Esophagus (tissue), 2 donors: ENCODE measurements around the gene EHD2. TPM values are rescaled to one million over a fixed set of nuclear protein-coding genes. Genes with fewer than 3 reads are reported as not detected.
"Not testable (repeated sequence)": the region's sequence is repeated elsewhere in the genome, so short reads cannot be mapped to it uniquely, and the experiment has no call there.

Experiments
- H3K27ac ChIP-seq, 2 donors: one replicate each; pipeline ENCODE4 v1.5.1; 2013; ENCODE audit warnings: low read depth in 2 of 2, mild to moderate bottlenecking in 2 of 2, inconsistent platforms in 1 of 2, low read length in 1 of 2, moderate library complexity in 1 of 2
- H3K27me3 ChIP-seq, 2 donors: one replicate each; pipeline ENCODE4 v1.6.1; 2013; ENCODE audit warnings: low read length in 2 of 2, control low read depth in 1 of 2, mild to moderate bottlenecking in 1 of 2; ENCODE audit not compliant: insufficient read depth in 2 of 2, control insufficient read depth in 1 of 2
- H3K36me3 ChIP-seq, 2 donors: one replicate each; pipeline ENCODE4 v1.6.1; 2013; ENCODE audit warnings: low read length in 1 of 2; ENCODE audit not compliant: control insufficient read depth in 2 of 2, insufficient read depth in 2 of 2
- H3K4me1 ChIP-seq, 2 donors: one replicate each; pipeline ENCODE4 v1.6.1; 2013; ENCODE audit warnings: low read length in 1 of 2; ENCODE audit not compliant: control insufficient read depth in 2 of 2, insufficient read depth in 2 of 2
- H3K4me3 ChIP-seq, 2 donors: one replicate each; pipeline ENCODE4 v1.5.1; 2013; ENCODE audit warnings: low read length in 2 of 2, mild to moderate bottlenecking in 2 of 2, low read depth in 1 of 2, moderate library complexity in 1 of 2
- H3K9me3 ChIP-seq, 2 donors: one replicate each; pipeline ENCODE4 v1.6.1; 2013; ENCODE audit warnings: mild to moderate bottlenecking in 2 of 2, low read depth in 1 of 2, low read length in 1 of 2, moderate library complexity in 1 of 2; ENCODE audit not compliant: control insufficient read depth in 2 of 2, insufficient read depth in 1 of 2
- WGBS, 2 donors: extraction: QIAGEN DNeasy Blood & Tissue Kit; methylation state at CpG; one replicate each; pipeline ENCODE4 v1.1.7; 2013; 5-methylcytosine and 5-hydroxymethylcytosine counted together
- polyA plus RNA-seq, 2 donors: library from polyadenylated mRNA; stranded (reverse); fragments of 200-250 nt; gene quantifications; one replicate each; pipeline ENCODE4 v1.2.3, GENCODE V29; 2013
- donor health status: healthy with polysubstance abuse.
- donor health status: Bipolar disorder and iron deficiency.

The EHD2 gene
- polyA plus RNA-seq, 2 donors: 22.4 to 27.4 TPM

DNA sequence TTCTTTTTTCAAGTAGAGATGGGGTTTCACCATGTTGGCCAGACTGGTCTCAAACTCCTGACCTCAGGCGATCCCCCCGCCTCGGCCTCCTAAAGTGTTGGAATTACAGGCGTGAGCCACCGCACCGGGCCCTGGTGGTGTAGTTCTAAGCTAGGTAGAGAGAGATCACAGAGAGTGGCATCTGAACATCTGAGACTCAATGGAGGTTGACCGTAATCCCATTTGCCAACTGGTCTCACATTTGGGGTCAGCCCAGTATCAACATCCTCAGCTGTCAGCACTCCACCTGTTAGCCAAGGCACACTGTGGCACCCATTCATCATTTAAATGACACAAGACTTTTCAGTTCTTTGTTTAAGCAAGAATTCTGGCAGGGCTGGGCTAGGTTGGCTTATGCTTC lies 73.3 kb downstream of the EHD2 start:
- Histone ChIP-seq H3K4me1 (peaks cover 0 to 2% of the 10 kb centered on the region in 2 donors), H3K36me3 (peaks cover 3 to 23% of the 10 kb centered on the region in 2 donors), H3K9me3 (peaks cover 0 to under 1% of the 10 kb centered on the region in 2 donors), H3K27ac (no peak overlapping the region), H3K4me3 (no peak overlapping the region), H3K27me3 (no peaks in the 10 kb centered on the region)
- 84 to 91% methylated on average over 7 of the region's 7 CpGs for WGBS, 2 donors

DNA sequence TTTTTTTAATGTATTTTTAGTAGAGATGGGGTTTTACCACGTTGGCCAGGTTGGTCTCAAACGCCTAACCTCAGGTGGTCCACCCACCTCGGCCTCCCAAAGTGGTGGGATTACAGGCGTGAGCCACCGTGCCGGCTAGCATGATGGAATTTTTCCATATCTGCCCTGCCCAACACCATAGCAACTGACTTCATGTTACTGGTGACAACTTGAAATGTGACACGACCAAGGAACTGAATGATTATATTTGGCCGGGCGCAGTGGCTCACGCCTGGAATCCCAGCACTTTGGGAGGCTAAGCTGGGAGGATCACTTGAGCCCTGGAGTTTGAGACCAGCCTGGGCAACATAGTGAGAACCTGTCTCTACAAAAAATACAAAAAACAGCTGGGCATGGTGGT lies 74.1 kb downstream of the EHD2 start:
- 77 to 78% methylated on average over 10 of the region's 10 CpGs for WGBS, 2 donors
- H3K4me3 ChIP-seq, H3K27me3 ChIP-seq, H3K27ac ChIP-seq, H3K4me1 ChIP-seq, H3K9me3 ChIP-seq: not testable (repeated sequence)
- H3K36me3 ChIP-seq: peaks cover 3 to 16% of the 10 kb centered on the region in 2 donors

DNA sequence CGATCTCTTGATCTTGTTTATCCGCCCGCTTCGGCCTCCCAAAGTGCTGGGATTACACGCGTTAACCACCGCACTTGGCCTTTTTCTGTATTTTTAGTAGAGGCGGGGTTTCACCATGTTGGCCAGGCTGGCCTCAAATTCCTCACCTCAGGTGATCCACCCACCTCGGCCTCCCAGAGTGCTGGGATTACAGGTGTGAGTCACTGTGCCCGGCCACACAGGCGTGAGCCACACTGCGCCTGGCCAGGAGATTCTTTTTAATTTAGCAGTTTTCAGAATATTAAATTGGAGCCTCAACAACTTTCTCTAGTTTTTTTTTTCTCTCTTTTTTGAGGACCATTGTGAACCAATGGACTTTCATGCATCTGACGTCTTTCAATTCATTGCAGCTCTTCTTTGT lies 76.6 kb downstream of the EHD2 start:
- H3K27ac ChIP-seq, H3K4me1 ChIP-seq, H3K27me3 ChIP-seq, H3K36me3 ChIP-seq, H3K9me3 ChIP-seq, H3K4me3 ChIP-seq: not testable (repeated sequence)
- WGBS, 2 donors: 73 to 77% methylated on average over 13 of the region's 13 CpGs

DNA sequence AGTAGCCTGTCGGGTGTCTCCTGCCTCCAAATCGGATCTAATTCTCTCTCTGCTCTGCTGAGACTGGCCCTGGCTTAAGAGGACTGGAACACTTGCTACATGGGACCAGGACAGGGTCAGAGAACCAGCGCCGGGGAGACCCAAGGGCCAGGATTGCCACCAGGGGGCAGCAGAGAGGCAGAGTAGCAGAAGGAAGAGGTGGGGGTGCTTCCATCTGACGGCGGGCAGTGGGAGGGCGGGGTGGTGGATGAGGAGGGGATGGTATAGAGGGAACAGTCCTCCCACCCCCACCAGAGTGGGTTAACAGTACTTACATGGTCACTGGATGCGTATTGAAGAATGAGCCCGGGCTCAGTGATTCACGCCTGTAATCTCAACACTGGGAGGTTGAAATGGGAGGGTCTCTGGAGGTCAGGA lies 77.2 kb downstream of the EHD2 start:
- Histone ChIP-seq H3K27me3 (no peaks in the 10 kb centered on the region), H3K9me3 (no peaks in the 10 kb centered on the region), H3K36me3 (peaks cover 0 to 6% of the 10 kb centered on the region in 2 donors), H3K4me3 (no peak overlapping the region), H3K4me1 (no peaks in the 10 kb centered on the region), H3K27ac (no peak overlapping the region)
- WGBS, 2 donors: 11 to 15% methylated on average over 10 of the region's 10 CpGs

DNA sequence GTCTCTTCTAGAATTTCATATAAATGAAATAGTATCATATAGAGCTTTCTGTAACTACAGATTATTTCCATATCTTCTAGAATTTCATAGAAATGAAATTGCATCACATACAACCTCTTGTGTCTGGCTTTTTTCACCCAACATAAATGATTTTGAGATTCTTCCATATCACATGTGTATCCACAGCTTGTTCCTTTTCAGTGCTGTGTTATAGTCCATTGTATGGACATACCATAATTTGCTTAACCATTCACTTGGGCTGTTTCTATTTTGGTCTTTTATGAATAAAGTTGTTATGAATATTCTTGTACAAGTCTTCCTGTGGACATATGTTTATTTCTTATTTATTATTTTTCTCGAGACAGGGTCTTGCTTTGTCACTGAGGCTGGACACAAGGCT lies 79.4 kb downstream of the EHD2 start:
- H3K27ac ChIP-seq: no peak overlapping the region
- 95 to 97% methylated on average over 1 of the region's 1 CpG for WGBS, 2 donors
- no peak overlapping the region for H3K4me3 ChIP-seq
- no peaks in the 10 kb centered on the region for H3K4me1 ChIP-seq
- H3K36me3 ChIP-seq: no peaks in the 10 kb centered on the region
- H3K9me3 ChIP-seq: no peaks in the 10 kb centered on the region
- H3K27me3 ChIP-seq: no peaks in the 10 kb centered on the region

Other genes starting within 250 kb of the EHD2 start
- gene SLC8A2, start 241.5 kb upstream of the EHD2 start, polyA plus RNA-seq: under 1 TPM; 0.16 to 0.29 TPM
- gene KPTN, start 229.2 kb upstream of the EHD2 start, polyA plus RNA-seq: 10 to 100 TPM; 10.8 to 17.2 TPM
- 100 to 1,000 TPM; 106 to 110 TPM for gene NAPA, start 198.4 kb upstream of the EHD2 start, polyA plus RNA-seq
- under 1 TPM; 0.06 to 0.14 TPM for gene ZNF541, start 140.3 kb upstream of the EHD2 start, polyA plus RNA-seq
- 1 to 10 TPM; 4.0 to 8.5 TPM for gene BICRA, start 104.3 kb upstream of the EHD2 start, polyA plus RNA-seq
- 100 to 1,000 TPM; 245 to 253 TPM for gene NOP53, start 32.1 kb downstream of the EHD2 start, polyA plus RNA-seq
- gene SELENOW, start 65.3 kb downstream of the EHD2 start, polyA plus RNA-seq: 100 to 1,000 TPM; 212 to 257 TPM
- not detected for gene TPRX1, start 91.1 kb downstream of the EHD2 start, polyA plus RNA-seq
- not detected for gene CRX, start 108.5 kb downstream of the EHD2 start, polyA plus RNA-seq
- not detected for gene TPRX2, start 145.8 kb downstream of the EHD2 start, polyA plus RNA-seq
- under 1 TPM in 1 of 2 donors, not detected in 1; 0.02 TPM for gene SULT2A1, start 172.9 kb downstream of the EHD2 start, polyA plus RNA-seq